Tibial artery (tissue), 4 donors: ENCODE measurements around the gene TMEM63A.

Source experiments
- DNase-seq, 2 donors: peaks; one replicate each; pipeline ENCODE4 v3.0.0-alpha.2; 2019
- H3K27ac ChIP-seq, 2 donors: fragments of 200-600 bp; sonication (generic) in 1 of 2; 1 replicate in 1 of 2; 2 replicates in 1 of 2; pipeline ENCODE4 v1.5.1; 2018 to 2019; ENCODE audit warnings: mild to moderate bottlenecking in 1 of 2
- H3K27me3 ChIP-seq, 2 donors: fragments of 200-600 bp; sonication (generic) in 1 of 2; one replicate each; pipeline versions ENCODE4 v1.5.1 to v1.6.0; 2016 to 2019
- H3K36me3 ChIP-seq, 3 donors: fragments of 200-600 bp; sonication (generic) in 2 of 3; one replicate each; pipeline ENCODE4 v1.5.1; 2016 to 2019; ENCODE audit warnings: mild to moderate bottlenecking in 2 of 3
- H3K4me1 ChIP-seq, 4 donors: fragments of 200-600 bp; sonication (generic) in 2 of 4; 1 replicate in 3 of 4; 2 replicates in 1 of 4; pipeline ENCODE4 v1.5.1; 2016 to 2019
- H3K4me3 ChIP-seq, 2 donors: fragments of 200-600 bp; sonication (generic) in 1 of 2; 1 replicate in 1 of 2; 2 replicates in 1 of 2; pipeline ENCODE4 v1.5.1; 2018 to 2019; ENCODE audit warnings: mild to moderate bottlenecking in 2 of 2
- H3K9me3 ChIP-seq, 3 donors: fragments of 200-600 bp; sonication (generic) in 1 of 3; one replicate each; pipeline ENCODE4 v1.5.1; 2016 to 2019
- CTCF ChIP-seq, 2 experiments: fragments of 200-600 bp in 1 of 2; fragments of 450-650 bp in 1 of 2; IDR thresholded peaks; one replicate each; pipeline ENCODE4 v1.5.1; 2017 to 2019; ENCODE audit warnings: antibody characterized with exemption in 2 of 2, mild to moderate bottlenecking in 1 of 2, moderate library complexity in 1 of 2
- intact Hi-C: fragments of 100-400 bp; cut with DNase I; formaldehyde crosslinking; loops from one replicate; pipeline ENCODE4 v1.15.0; 2023; ENCODE audit warnings: low total_unique reads

Gene TMEM63A

GRCh38 chr1:225866061-225866837 is 15.9 kb downstream of the TMEM63A start:
- DNase-seq, result no peak
- Histone ChIP-seq H3K9me3 (no peaks in the 10 kb centered on the region), H3K4me1 (peaks cover 0 to 17% (median 2%) of the 10 kb centered on the region in 4 donors), H3K27ac (no peak overlapping the region), H3K36me3 (peaks cover 61 to 100% (median 85%) of the 10 kb centered on the region in 3 donors), H3K4me3 (no peak overlapping the region), H3K27me3 (no peaks in the 10 kb centered on the region)
- intact Hi-C loops, result no loop called here
- no peak for TF ChIP-seq CTCF (IDR thresholded peaks at IDR 0.05)

- H3K36me3 ChIP-seq, result peaks cover 63 to 100% (median 85%) of the 10 kb centered on the region in 3 donors
- H3K4me3 ChIP-seq, result no peak overlapping the region
- peaks cover 0 to 17% (median 2%) of the 10 kb centered on the region in 4 donors for H3K4me1 ChIP-seq
- intact Hi-C loops, result loop anchor here (2.0 kb wide), 1 partner anchor 13 kb away; no protein-coding TSS in a partner anchor
- no peaks in the 10 kb centered on the region for H3K9me3 ChIP-seq
- DNase-seq, result no peak
- H3K27ac ChIP-seq, result no peak overlapping the region
- TF ChIP-seq CTCF (IDR thresholded peaks at IDR 0.05), result no peak
- H3K27me3 ChIP-seq, result no peaks in the 10 kb centered on the region
These were observed 16.7 kb downstream of the TMEM63A start for GRCh38 chr1:225865514-225865913.

GRCh38 chr1:225863167-225863566 is 19.0 kb downstream of the TMEM63A start:
- no peaks in the 10 kb centered on the region for H3K27me3 ChIP-seq
- TF ChIP-seq CTCF (IDR thresholded peaks at IDR 0.05), result no peak
- H3K4me1 ChIP-seq, result peaks cover 0 to 17% (median 2%) of the 10 kb centered on the region in 4 donors
- no peaks in the 10 kb centered on the region for H3K9me3 ChIP-seq
- intact Hi-C loops, result no loop called here
- no peak overlapping the region for H3K4me3 ChIP-seq
- H3K27ac ChIP-seq, result peak overlapping the region; percentile 45 to 64
- DNase-seq, result peak in 1 of 2 donors; percentile 71
- H3K36me3 ChIP-seq, result peaks cover 73 to 100% (median 86%) of the 10 kb centered on the region in 3 donors

- TF ChIP-seq CTCF (IDR thresholded peaks at IDR 0.05), result no peak
- Histone ChIP-seq H3K27ac (peak overlapping the region; percentile 45 to 64), H3K36me3 (peaks cover 67 to 99% (median 80%) of the 10 kb centered on the region in 3 donors), H3K4me1 (peaks cover 0 to 17% (median 2%) of the 10 kb centered on the region in 4 donors), H3K9me3 (no peaks in the 10 kb centered on the region), H3K27me3 (no peaks in the 10 kb centered on the region), H3K4me3 (no peak overlapping the region)
- DNase-seq, result no peak
- intact Hi-C loops, result no loop called here
These were observed 19.6 kb downstream of the TMEM63A start for GRCh38 chr1:225862581-225862950.

- no peak for DNase-seq
- intact Hi-C loops, result no loop called here
- no peaks in the 10 kb centered on the region for H3K27me3 ChIP-seq
- no peak overlapping the region for H3K4me3 ChIP-seq
- peaks cover 0 to 17% (median 2%) of the 10 kb centered on the region in 4 donors for H3K4me1 ChIP-seq
- peak overlapping the region in 1 of 2 donors; percentile 64 for H3K27ac ChIP-seq
- H3K36me3 ChIP-seq, result peaks cover 64 to 99% (median 77%) of the 10 kb centered on the region in 3 donors
- H3K9me3 ChIP-seq, result no peaks in the 10 kb centered on the region
- TF ChIP-seq CTCF (IDR thresholded peaks at IDR 0.05), result no peak
These were observed 20.2 kb downstream of the TMEM63A start for GRCh38 chr1:225861834-225862580.
